COLO668 (cell line): ENCODE results near the gene DEFB114.
"Not testable (repeated sequence)": the region's sequence is repeated elsewhere in the genome, so short reads cannot be mapped to it uniquely, and the experiment has no call there.

Experiments
- DNase-seq: peaks from one replicate; lab custom pipeline; 2025; ENCODE audit not compliant: unreplicated experiment; lab: John Stamatoyannopoulos, UW

Gene DEFB114

GRCh38 chr6:49964064-49964463, at the start of gene DEFB114:
TSS of gene DEFB114 (minus strand) at chr6:49964164. CDS start at chr6:49964105, 59 bp downstream.
- DNase-seq: no peak

- DNase-seq: no peak
These were observed 43.9 kb upstream of the DEFB114 start for GRCh38 chr6:50007819-50008218.

GRCh38 chr6:50003139-50003538, 39.2 kb upstream of the DEFB114 start:
- no peak for DNase-seq

- no peak for DNase-seq
These were observed 31.3 kb upstream of the DEFB114 start for GRCh38 chr6:49995278-49995677.

GRCh38 chr6:49988900-49989299, 24.9 kb upstream of the DEFB114 start:
- DNase-seq: no peak

GRCh38 chr6:49987749-49988148, 23.8 kb upstream of the DEFB114 start:
- DNase-seq: no peak

GRCh38 chr6:49986551-49986950, 22.6 kb upstream of the DEFB114 start:
- DNase-seq: no peak

- DNase-seq: no peak
These were observed 18.1 kb upstream of the DEFB114 start for GRCh38 chr6:49982046-49982445.

- DNase-seq: no peak
These were observed 16.9 kb upstream of the DEFB114 start for GRCh38 chr6:49980898-49981297.

GRCh38 chr6:49979584-49979983, 15.6 kb upstream of the DEFB114 start:
- no peak for DNase-seq

- DNase-seq: no peak
These were observed 14.6 kb upstream of the DEFB114 start for GRCh38 chr6:49978332-49979226.

GRCh38 chr6:49969605-49970004, 5.6 kb upstream of the DEFB114 start, which contains the start of gene DEFB113:
TSS of gene DEFB113 (minus strand) at chr6:49969625. CDS start at chr6:49969625, 0 bp downstream.
- DNase-seq: no peak

GRCh38 chr6:49966823-49967222, 2.9 kb upstream of the DEFB114 start:
- no peak for DNase-seq

GRCh38 chr6:49966334-49966733, 2.4 kb upstream of the DEFB114 start:
- no peak for DNase-seq

GRCh38 chr6:49958180-49958579, 5.8 kb downstream of the DEFB114 start:
- DNase-seq: no peak

- no peak for DNase-seq
These were observed 8.1 kb downstream of the DEFB114 start for GRCh38 chr6:49955847-49956246.

- DNase-seq: no peak
These were observed 12.0 kb downstream of the DEFB114 start for GRCh38 chr6:49951926-49952325.

GRCh38 chr6:49950415-49950751, 13.6 kb downstream of the DEFB114 start:
- no peak for DNase-seq

- DNase-seq: no peak
These were observed 14.9 kb downstream of the DEFB114 start for GRCh38 chr6:49949062-49949461.

- DNase-seq: no peak
These were observed 17.1 kb downstream of the DEFB114 start for GRCh38 chr6:49946835-49947234.

GRCh38 chr6:49944068-49944467, 19.9 kb downstream of the DEFB114 start:
- not testable (repeated sequence) for DNase-seq

- DNase-seq: no peak
These were observed 23.9 kb downstream of the DEFB114 start for GRCh38 chr6:49939993-49940498.

- DNase-seq: no peak
These were observed 26.2 kb downstream of the DEFB114 start for GRCh38 chr6:49937811-49938210.
